Retinal pigment epithelial cell (primary cell): ENCODE data around the gene PCDHA1.

Source experiments
- DNase-seq: peaks from one replicate; pipeline ENCODE4 v3.0.0-alpha.2; 2010; ENCODE audit warnings: low read depth
- H3K4me3 ChIP-seq: 2 replicates; pipeline ENCODE4 v1.5.1; 2011; ENCODE audit warnings: mild to moderate bottlenecking, low read length, control low read depth, moderate library complexity
- CTCF ChIP-seq: conservative IDR thresholded peaks from 2 replicates; pipeline ENCODE4 v1.5.1; 2011; ENCODE audit warnings: low read depth, low read length, control low read depth, inconsistent platforms

PCDHA1 gene

GRCh38 chr5:140965905-140966292, 180.0 kb downstream of the PCDHA1 start:
- TF ChIP-seq CTCF, result no peak
- peak overlapping the region; percentile 74 for H3K4me3 ChIP-seq

GRCh38 chr5:140966293-140967225, 180.6 kb downstream of the PCDHA1 start, which contains the start of gene PCDHAC2:
PCDHAC2 (plus strand) TSS chr5:140966476; CDS start chr5:140966767, 291 bp downstream.
- no peak for TF ChIP-seq CTCF
- no peak for DNase-seq

More at GRCh38 chr5:140965905-140966292, 180.0 kb downstream of the PCDHA1 start:
- no peak for DNase-seq

GRCh38 chr5:140967226-140967893, 181.4 kb downstream of the PCDHA1 start:
- H3K4me3 ChIP-seq, result peak overlapping the region; percentile 74
- TF ChIP-seq CTCF, result no peak
- no peak for DNase-seq

More at GRCh38 chr5:140966293-140967225, 180.6 kb downstream of the PCDHA1 start, which contains the start of gene PCDHAC2:
- H3K4me3 ChIP-seq, result peak within 1 kb of the TSS; percentile 74

GRCh38 chr5:140969880-140970279, 183.9 kb downstream of the PCDHA1 start:
- DNase-seq, result no peak
- TF ChIP-seq CTCF, result no peak
- no peak overlapping the region for H3K4me3 ChIP-seq

GRCh38 chr5:140973550-140973949, 187.6 kb downstream of the PCDHA1 start:
- H3K4me3 ChIP-seq, result no peak overlapping the region
- no peak for TF ChIP-seq CTCF
- DNase-seq, result no peak

GRCh38 chr5:140977003-140977402, 191.1 kb downstream of the PCDHA1 start:
- no peak overlapping the region for H3K4me3 ChIP-seq
- no peak for DNase-seq
- no peak for TF ChIP-seq CTCF
